Breast epithelium (tissue), 4 donors: ENCODE measurements around the gene TTC28. TPM values are rescaled to one million over a fixed set of nuclear protein-coding genes. Genes with fewer than 3 reads are reported as not detected.
"Not testable (repeated sequence)": the region's sequence is repeated elsewhere in the genome, so short reads cannot be mapped to it uniquely, and the experiment has no call there.

Experiments
- DNase-seq, 2 donors: peaks; one replicate each; pipeline ENCODE4 v3.0.0-alpha.2; 2019; ENCODE audit warnings: low spot score in 2 of 2
- H3K27ac ChIP-seq, 2 donors: fragments of 200-600 bp; sonication (generic) in 1 of 2; one replicate each; pipeline ENCODE4 v1.5.1; 2016 to 2019; ENCODE audit warnings: mild to moderate bottlenecking in 1 of 2
- H3K27me3 ChIP-seq, 2 donors: fragments of 200-600 bp; sonication (generic) in 1 of 2; one replicate each; pipeline versions ENCODE4 v1.5.1 to v1.6.0; 2017 to 2019; ENCODE audit warnings: control low read depth in 1 of 2, mild to moderate bottlenecking in 1 of 2
- H3K36me3 ChIP-seq: fragments of 200-600 bp; one replicate; pipeline ENCODE4 v1.5.1; 2019
- H3K4me1 ChIP-seq, 2 donors: fragments of 200-600 bp; sonication (generic); one replicate each; pipeline ENCODE4 v1.5.1; 2016 to 2019; ENCODE audit warnings: control low read depth in 1 of 2
- H3K4me3 ChIP-seq, 3 donors: fragments of 200-600 bp; sonication (generic); 1 replicate in 2 of 3; 2 replicates in 1 of 3; pipeline ENCODE4 v1.5.1; 2016 to 2019; ENCODE audit warnings: mild to moderate bottlenecking in 3 of 3, moderate library complexity in 2 of 3
- H3K9me3 ChIP-seq, 2 donors: fragments of 200-600 bp; sonication (generic) in 1 of 2; one replicate each; pipeline ENCODE4 v1.5.1; 2016 to 2019; ENCODE audit warnings: control low read depth in 1 of 2
- CTCF ChIP-seq, 3 donors: fragments of 450-650 bp; IDR thresholded peaks; one replicate each; pipeline ENCODE4 v1.5.1; 2016 to 2017; ENCODE audit warnings: antibody characterized with exemption in 3 of 3, mild to moderate bottlenecking in 3 of 3, moderate library complexity in 3 of 3
- POLR2A ChIP-seq: fragments of 450-650 bp; IDR thresholded peaks from one replicate; pipeline ENCODE4 v1.6.1; 2016; ENCODE audit warnings: antibody characterized with exemption, mild to moderate bottlenecking, moderate library complexity
- POLR2AphosphoS5 ChIP-seq, 3 donors: sonication (generic); formaldehyde crosslinking; IDR thresholded peaks; one replicate each; pipeline ENCODE4 v1.6.1; 2017; ENCODE audit warnings: antibody characterized with exemption in 3 of 3
- intact Hi-C: fragments of 100-400 bp; cut with DNase I; formaldehyde crosslinking; loops from one replicate; pipeline ENCODE4 v1.15.1; 2023; ENCODE audit warnings: low total_unique reads
- total RNA-seq, 3 donors: library from RNA; depleted of rRNA; stranded (reverse); fragments of >200 nt; gene quantifications; one replicate each; pipeline ENCODE4 v1.1.0, GENCODE V29; 2016

The TTC28 gene
- total RNA-seq, 3 donors from 2014 or later: 33.5 to 43.3 (median 40.2) TPM

GRCh38 chr22:28627791-28628190 is 51.8 kb downstream of the TTC28 start:
- intact Hi-C loops: no loop called here
- Histone ChIP-seq H3K27ac (no peak overlapping the region), H3K4me1 (no peaks in the 10 kb centered on the region), H3K9me3 (no peaks in the 10 kb centered on the region), H3K27me3 (no peaks in the 10 kb centered on the region), H3K4me3 (no peak overlapping the region), H3K36me3 (no peaks in the 10 kb centered on the region)
- TF ChIP-seq POLR2AphosphoS5 (IDR thresholded peaks at IDR 0.05): no peak
- no peak for TF ChIP-seq POLR2A
- TF ChIP-seq CTCF (IDR thresholded peaks at IDR 0.05): no peak
- DNase-seq: no peak

GRCh38 chr22:28620244-28620922 is 59.3 kb downstream of the TTC28 start:
- no peak for DNase-seq
- no peaks in the 10 kb centered on the region for H3K36me3 ChIP-seq
- H3K27me3 ChIP-seq: no peaks in the 10 kb centered on the region
- intact Hi-C loops: no loop called here
- H3K4me3 ChIP-seq: no peak overlapping the region
- TF ChIP-seq POLR2A (no peak), CTCF (IDR thresholded peaks at IDR 0.05) (no peak), POLR2AphosphoS5 (IDR thresholded peaks at IDR 0.05) (peak in 1 of 3 donors; percentile 38)
- no peaks in the 10 kb centered on the region for H3K9me3 ChIP-seq
- H3K4me1 ChIP-seq: no peaks in the 10 kb centered on the region
- H3K27ac ChIP-seq: no peak overlapping the region

- intact Hi-C loops: no loop called here
- Histone ChIP-seq H3K4me1 (no peaks in the 10 kb centered on the region), H3K27me3 (no peaks in the 10 kb centered on the region), H3K27ac (no peak overlapping the region), H3K4me3 (no peak overlapping the region), H3K9me3 (no peaks in the 10 kb centered on the region), H3K36me3 (no peaks in the 10 kb centered on the region)
- TF ChIP-seq POLR2A (no peak), POLR2AphosphoS5 (IDR thresholded peaks at IDR 0.05) (no peak), CTCF (IDR thresholded peaks at IDR 0.05) (no peak)
- DNase-seq: no peak
These were observed 60.4 kb downstream of the TTC28 start for GRCh38 chr22:28619236-28619635.

GRCh38 chr22:28615423-28615822 is 64.2 kb downstream of the TTC28 start:
- H3K27ac ChIP-seq, H3K4me1 ChIP-seq, DNase-seq, H3K36me3 ChIP-seq, H3K27me3 ChIP-seq, H3K9me3 ChIP-seq, H3K4me3 ChIP-seq, intact Hi-C loops: not testable (repeated sequence)

GRCh38 chr22:28609921-28610320 is 69.7 kb downstream of the TTC28 start:
- DNase-seq: no peak
- TF ChIP-seq POLR2A (no peak), CTCF (IDR thresholded peaks at IDR 0.05) (no peak), POLR2AphosphoS5 (IDR thresholded peaks at IDR 0.05) (no peak)
- Histone ChIP-seq H3K36me3 (no peaks in the 10 kb centered on the region), H3K9me3 (no peaks in the 10 kb centered on the region), H3K27me3 (no peaks in the 10 kb centered on the region), H3K4me1 (no peaks in the 10 kb centered on the region), H3K27ac (no peak overlapping the region), H3K4me3 (no peak overlapping the region)
- intact Hi-C loops: loop anchor here (10.0 kb wide), 1 partner anchor 225 kb away; no protein-coding TSS in a partner anchor
